Measurements from ENCODE around the gene DNAH3. TPM values are rescaled to one million over a fixed set of nuclear protein-coding genes. Genes with fewer than 3 reads are reported as not detected.

Gene DNAH3
- total RNA-seq, 1 donor from 2014 or later, result not detected

- TF ChIP-seq, protein P1, sequence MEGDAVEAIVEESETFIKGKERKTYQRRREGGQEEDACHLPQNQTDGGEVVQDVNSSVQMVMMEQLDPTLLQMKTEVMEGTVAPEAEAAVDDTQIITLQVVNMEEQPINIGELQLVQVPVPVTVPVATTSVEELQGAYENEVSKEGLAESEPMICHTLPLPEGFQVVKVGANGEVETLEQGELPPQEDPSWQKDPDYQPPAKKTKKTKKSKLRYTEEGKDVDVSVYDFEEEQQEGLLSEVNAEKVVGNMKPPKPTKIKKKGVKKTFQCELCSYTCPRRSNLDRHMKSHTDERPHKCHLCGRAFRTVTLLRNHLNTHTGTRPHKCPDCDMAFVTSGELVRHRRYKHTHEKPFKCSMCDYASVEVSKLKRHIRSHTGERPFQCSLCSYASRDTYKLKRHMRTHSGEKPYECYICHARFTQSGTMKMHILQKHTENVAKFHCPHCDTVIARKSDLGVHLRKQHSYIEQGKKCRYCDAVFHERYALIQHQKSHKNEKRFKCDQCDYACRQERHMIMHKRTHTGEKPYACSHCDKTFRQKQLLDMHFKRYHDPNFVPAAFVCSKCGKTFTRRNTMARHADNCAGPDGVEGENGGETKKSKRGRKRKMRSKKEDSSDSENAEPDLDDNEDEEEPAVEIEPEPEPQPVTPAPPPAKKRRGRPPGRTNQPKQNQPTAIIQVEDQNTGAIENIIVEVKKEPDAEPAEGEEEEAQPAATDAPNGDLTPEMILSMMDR (conservative IDR thresholded peaks at IDR 0.05; ENCODE audit: low read depth, low read length), result no peak
- no peak overlapping the region for H3K4me3 ChIP-seq (ENCODE audit: low read depth, low read length)
- no peak for DNase-seq (ENCODE audit: low read depth)
Measured at GRCh38 chr16:21038197-21038596, 112.4 kb downstream of the DNAH3 start.

GRCh38 chr16:21037736-21038135 is 112.9 kb downstream of the DNAH3 start:
- no peak overlapping the region for H3K4me3 ChIP-seq (ENCODE audit: low read depth, low read length)
- no peak for DNase-seq (ENCODE audit: low read depth)
- TF ChIP-seq, protein P1 (conservative IDR thresholded peaks at IDR 0.05; ENCODE audit: low read depth, low read length), result no peak

DNA sequence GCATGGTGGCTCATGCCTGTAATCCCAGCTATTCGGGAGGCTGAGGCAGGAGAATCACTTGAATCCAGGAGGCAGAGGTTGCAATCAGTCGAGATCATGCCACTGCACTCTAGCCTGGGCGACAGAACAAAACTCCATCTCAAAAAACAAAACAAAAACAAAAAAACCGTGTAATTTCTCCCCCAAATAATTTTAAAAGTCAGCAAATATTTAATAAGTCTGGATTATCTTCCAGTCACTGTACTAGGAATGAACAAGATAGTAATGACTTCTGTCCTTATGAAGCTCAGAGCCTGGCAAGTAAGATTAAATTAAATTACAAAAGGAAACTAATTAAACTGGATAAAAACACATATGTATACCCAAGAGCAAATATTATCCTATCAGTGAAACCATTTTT is 113.5 kb downstream of the DNAH3 start:
- no peak for DNase-seq (ENCODE audit: low read depth)
- TF ChIP-seq, protein P1 (conservative IDR thresholded peaks at IDR 0.05; ENCODE audit: low read depth, low read length), result no peak
- no peak overlapping the region for H3K4me3 ChIP-seq (ENCODE audit: low read depth, low read length)

DNA sequence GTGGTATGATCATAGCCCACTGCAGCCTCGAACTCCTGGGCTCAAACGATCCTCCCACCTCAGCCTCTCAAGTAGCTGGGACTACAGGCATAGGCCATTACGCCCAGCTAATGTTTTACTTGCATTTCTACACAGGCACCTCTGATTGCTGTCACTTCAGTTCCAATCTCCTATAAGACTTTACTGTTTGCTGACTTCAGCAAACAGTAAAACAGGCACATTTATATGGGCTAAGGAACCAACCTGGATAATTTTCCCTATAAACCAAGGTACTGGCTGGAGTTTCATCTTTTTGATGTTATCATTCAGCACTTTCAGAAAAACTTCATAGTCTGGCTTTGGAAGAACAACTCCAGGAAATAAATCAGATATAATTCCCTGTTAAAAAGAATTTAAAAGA is 114.2 kb downstream of the DNAH3 start:
- DNase-seq (ENCODE audit: low read depth), result no peak
- TF ChIP-seq, protein P1 (conservative IDR thresholded peaks at IDR 0.05; ENCODE audit: low read depth, low read length), result no peak
- no peak overlapping the region for H3K4me3 ChIP-seq (ENCODE audit: low read depth, low read length)

DNA sequence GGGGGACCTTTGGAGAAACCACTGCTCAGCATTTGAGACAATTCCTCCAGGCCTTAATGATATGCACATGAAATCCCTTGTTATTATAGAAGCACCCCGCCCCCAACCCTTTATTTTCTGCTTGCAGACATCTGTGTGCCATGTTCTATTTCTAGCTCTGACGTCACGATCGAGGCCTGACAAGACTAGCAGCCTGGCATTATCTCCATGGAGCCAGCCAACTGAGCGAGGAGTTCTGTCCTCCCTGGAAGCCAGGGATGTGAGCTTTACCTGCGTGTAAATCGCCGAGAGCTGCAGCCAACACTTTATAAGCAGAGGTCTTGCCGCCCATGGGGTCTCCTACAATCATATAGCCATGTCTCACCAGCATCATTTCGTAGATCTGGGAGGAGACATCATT is 116.9 kb downstream of the DNAH3 start:
- DNase-seq (ENCODE audit: low read depth), result no peak
- H3K4me3 ChIP-seq (ENCODE audit: low read depth, low read length), result no peak overlapping the region
- TF ChIP-seq, protein P1 (conservative IDR thresholded peaks at IDR 0.05; ENCODE audit: low read depth, low read length), result no peak

DNA sequence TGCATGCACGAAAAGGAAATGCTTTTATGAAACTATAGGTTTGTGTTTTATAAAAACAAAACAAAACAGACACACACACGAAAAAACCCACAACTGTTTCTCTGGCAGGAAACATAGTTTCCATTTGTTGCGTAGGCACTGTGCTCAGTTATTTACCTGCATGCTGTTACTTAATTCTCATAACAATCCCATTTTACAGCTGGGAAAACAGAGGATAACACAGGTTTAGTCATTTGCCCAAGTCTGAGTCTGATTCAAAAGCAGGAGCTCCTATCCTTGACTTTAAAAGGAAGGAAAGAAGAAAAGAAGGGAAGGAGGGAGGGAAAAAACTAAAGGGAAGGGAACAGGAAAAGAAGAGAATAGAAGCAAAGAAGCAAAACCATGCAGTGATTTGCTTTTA is 117.4 kb downstream of the DNAH3 start:
- DNase-seq (ENCODE audit: low read depth), result no peak
- TF ChIP-seq, protein P1 (conservative IDR thresholded peaks at IDR 0.05; ENCODE audit: low read depth, low read length), result no peak
- no peak overlapping the region for H3K4me3 ChIP-seq (ENCODE audit: low read depth, low read length)

- TF ChIP-seq, protein P1 (conservative IDR thresholded peaks at IDR 0.05; ENCODE audit: low read depth, low read length), result no peak
- DNase-seq (ENCODE audit: low read depth), result no peak
- H3K4me3 ChIP-seq (ENCODE audit: low read depth, low read length), result no peak overlapping the region
Measured at GRCh38 chr16:21028728-21029127, 121.9 kb downstream of the DNAH3 start.
